H1 (cell line): ENCODE data around the gene LAMA3. TPM values are rescaled to one million over a fixed set of nuclear protein-coding genes. Genes with fewer than 3 reads are reported as not detected.

Source experiments
- CTCF ChIA-PET: fragments of 300-600 bp; sonication (Branson Sonifier 250); formaldehyde crosslinking; loops from one replicate; lab custom pipeline; 2021; ENCODE audit not compliant: partially characterized antibody; lab: Charles Lee
- POLR2A ChIA-PET: fragments of 300-600 bp; sonication (Branson Sonifier 250); formaldehyde crosslinking; loops from one replicate; lab custom pipeline; 2021; ENCODE audit warnings: inconsistent platforms; ENCODE audit not compliant: partially characterized antibody; lab: Charles Lee
- DNase-seq, 2 experiments: peaks; one replicate each; pipeline versions ENCODE4 v3.0.0 to v3.0.0-alpha.2; 2010 to 2022; ENCODE audit warnings: low spot score in 2 of 2, low read depth in 1 of 2, mixed read lengths in 1 of 2
- FAIRE-seq: peaks from 2 replicates; lab custom pipeline; 2011; peaks lifted over from hg19 to GRCh38; lab: Jason Lieb, UNC
- H2AFZ ChIP-seq: 2 replicates; pipeline ENCODE4 v1.8.1; 2012; ENCODE audit warnings: low read length, inconsistent platforms
- H2AK5ac ChIP-seq: 2 replicates; pipeline ENCODE4 v1.6.1; 2013; ENCODE audit warnings: low read depth, low read length
- H2BK120ac ChIP-seq: replicated peaks from 2 replicates; pipeline ENCODE3; 2013; ENCODE audit warnings: low read depth, low read length, inconsistent platforms
- H2BK12ac ChIP-seq: 2 replicates; pipeline ENCODE4 v1.6.1; 2013; ENCODE audit warnings: low read depth, low read length
- H2BK15ac ChIP-seq: 2 replicates; pipeline ENCODE4 v1.6.1; 2013; ENCODE audit warnings: low read length
- H2BK20ac ChIP-seq: 2 replicates; pipeline ENCODE4 v1.6.1; 2013; ENCODE audit warnings: low read length
- H2BK5ac ChIP-seq: 2 replicates; pipeline ENCODE4 v1.6.1; 2013; ENCODE audit warnings: low read depth, low read length
- H3K14ac ChIP-seq: 2 replicates; pipeline ENCODE4 v1.6.1; 2013; ENCODE audit warnings: inconsistent platforms; ENCODE audit not compliant: insufficient read length
- H3K18ac ChIP-seq: 2 replicates; pipeline ENCODE4 v1.6.1; 2013; ENCODE audit warnings: low read length; ENCODE audit errors: extremely low read depth
- H3K23ac ChIP-seq: 2 replicates; pipeline ENCODE4 v1.6.1; 2013; ENCODE audit warnings: inconsistent platforms; ENCODE audit not compliant: insufficient read length
- H3K23me2 ChIP-seq: 2 replicates; pipeline ENCODE4 v1.6.1; 2013; ENCODE audit warnings: low read depth, low read length
- H3K27ac ChIP-seq: 2 replicates; pipeline ENCODE4 v1.6.1; 2011; ENCODE audit warnings: low read depth, low read length, inconsistent platforms
- H3K27me3 ChIP-seq, 4 experiments: replicated peaks in 1 of 4; 1 replicate in 1 of 4; 2 replicates in 3 of 4; pipeline versions ENCODE4 v1.6.1 to v1.8.1; 2011 to 2013; ENCODE audit warnings: low read length in 3 of 4, mild to moderate bottlenecking in 3 of 4, inconsistent platforms in 2 of 4, mixed read lengths in 2 of 4, moderate library complexity in 1 of 4; ENCODE audit not compliant: control insufficient read depth in 3 of 4, insufficient read depth in 3 of 4; ENCODE audit errors: extremely low read depth in 1 of 4
- H3K36me3 ChIP-seq, 4 experiments: 2 replicates each; pipeline versions ENCODE4 v1.6.1 to v1.8.1; 2011 to 2013; ENCODE audit warnings: mild to moderate bottlenecking in 4 of 4, low read length in 3 of 4, moderate library complexity in 2 of 4, control low read depth in 1 of 4, inconsistent platforms in 1 of 4; ENCODE audit not compliant: insufficient read depth in 4 of 4, control insufficient read depth in 2 of 4
- H3K4ac ChIP-seq: replicated peaks from 2 replicates; pipeline ENCODE3; 2013; ENCODE audit warnings: low read length, low read depth, mixed read lengths, inconsistent platforms; ENCODE audit not compliant: insufficient read length
- H3K4me1 ChIP-seq, 4 experiments: replicated peaks in 1 of 4; 1 replicate in 1 of 4; 2 replicates in 3 of 4; pipeline versions ENCODE4 v1.6.1 to v1.8.1; 2011 to 2013; ENCODE audit warnings: low read length in 3 of 4, inconsistent platforms in 2 of 4, mixed read lengths in 1 of 4; ENCODE audit not compliant: insufficient read depth in 4 of 4, control insufficient read depth in 3 of 4
- H3K4me2 ChIP-seq, 2 experiments: 2 replicates each; pipeline versions ENCODE4 v1.6.1 to v1.8.1; 2011 to 2013; ENCODE audit warnings: low read depth in 2 of 2, low read length in 2 of 2, control low read depth in 1 of 2, inconsistent platforms in 1 of 2, mild to moderate bottlenecking in 1 of 2; ENCODE audit not compliant: insufficient read depth in 1 of 2
- H3K4me3 ChIP-seq, 4 experiments: fragments of 200-600, 300-600 bp in 1 of 4; sonication (generic), shearing (Covaris generic), sonication (Bioruptor Twin) in 1 of 4; 2 replicates each; pipeline versions ENCODE4 v1.5.1 to v1.8.1; 2011 to 2016; ENCODE audit warnings: low read length in 4 of 4, low read depth in 3 of 4, control low read depth in 2 of 4, inconsistent platforms in 2 of 4, mild to moderate bottlenecking in 2 of 4, mixed read lengths in 1 of 4, moderate library complexity in 1 of 4; ENCODE audit not compliant: insufficient read depth in 2 of 4; ENCODE audit errors: extremely low read depth in 1 of 4
- H3K56ac ChIP-seq: replicated peaks from 2 replicates; pipeline ENCODE3; 2013; ENCODE audit warnings: low read depth, mild to moderate bottlenecking, mixed read lengths, low read length, inconsistent platforms; ENCODE audit not compliant: insufficient read length
- H3K79me1 ChIP-seq: 2 replicates; pipeline ENCODE4 v1.6.1; 2013; ENCODE audit warnings: low read depth, low read length, control low read depth
- H3K79me2 ChIP-seq, 2 experiments: 2 replicates each; pipeline versions ENCODE4 v1.6.1 to v1.8.1; 2012 to 2013; ENCODE audit warnings: low read length in 2 of 2, mild to moderate bottlenecking in 2 of 2, inconsistent platforms in 1 of 2; ENCODE audit not compliant: insufficient read depth in 2 of 2, control insufficient read depth in 1 of 2
- H3K9ac ChIP-seq, 4 experiments: replicated peaks in 1 of 4; 1 replicate in 1 of 4; 2 replicates in 3 of 4; pipeline versions ENCODE4 v1.6.1 to v1.8.1; 2011 to 2013; ENCODE audit warnings: low read depth in 3 of 4, low read length in 3 of 4, control low read depth in 2 of 4, mild to moderate bottlenecking in 2 of 4, moderate library complexity in 2 of 4, inconsistent platforms in 1 of 4; ENCODE audit errors: extremely low read depth in 1 of 4
- H3K9me3 ChIP-seq, 2 experiments: 2 replicates each; pipeline versions ENCODE4 v1.6.1 to v1.8.1; 2012 to 2013; ENCODE audit warnings: mild to moderate bottlenecking in 2 of 2, moderate library complexity in 2 of 2, control low read depth in 1 of 2, inconsistent platforms in 1 of 2, low read depth in 1 of 2, low read length in 1 of 2, mixed read lengths in 1 of 2; ENCODE audit not compliant: insufficient read depth in 2 of 2
- H4K20me1 ChIP-seq, 2 experiments: replicated peaks in 1 of 2; 2 replicates each; pipeline versions ENCODE3 to v1.8.1; 2011 to 2013; ENCODE audit warnings: inconsistent platforms in 2 of 2, low read length in 2 of 2, mild to moderate bottlenecking in 1 of 2; ENCODE audit not compliant: insufficient read depth in 2 of 2, control insufficient read depth in 1 of 2
- H4K5ac ChIP-seq: 2 replicates; pipeline ENCODE4 v1.6.1; 2013; ENCODE audit warnings: low read length, low read depth, mixed read lengths, inconsistent platforms; ENCODE audit not compliant: insufficient read length
- H4K8ac ChIP-seq: 2 replicates; pipeline ENCODE4 v1.8.0; 2013; ENCODE audit warnings: mild to moderate bottlenecking, moderate library complexity, low read length, inconsistent platforms; ENCODE audit not compliant: insufficient read depth; ENCODE audit errors: extremely low read depth
- H4K91ac ChIP-seq: replicated peaks from 2 replicates; pipeline ENCODE3; 2013; ENCODE audit warnings: low read length, mixed read lengths, inconsistent platforms; ENCODE audit not compliant: insufficient read length
- HDAC2 ChIP-seq, 2 experiments: fragments of 300-600 bp in 1 of 2; sonication (generic) in 1 of 2; IDR thresholded peaks; 2 replicates each; pipeline ENCODE4 v1.6.1; 2011 to 2012; ENCODE audit warnings: low read depth in 2 of 2, low read length in 2 of 2, mild to moderate bottlenecking in 2 of 2, moderate library complexity in 2 of 2, borderline replicate concordance in 1 of 2, inconsistent platforms in 1 of 2
- RNF2 ChIP-seq: fragments of 200-900, 300-1000 bp; sonication (generic); IDR thresholded peaks from 2 replicates; pipeline ENCODE4 v1.7.1; 2016; ENCODE audit warnings: borderline replicate concordance, low read depth, mild to moderate bottlenecking, antibody characterized with exemption, low read length; ENCODE audit not compliant: poor library complexity, severe bottlenecking; ENCODE audit errors: missing control alignments
- WGBS, 2 experiments: shearing (Covaris generic) in 1 of 2; methylation state at CpG; one replicate each; pipeline versions ENCODE4 v1.1.6 to v1.1.7; 2013 to 2015; ENCODE audit warnings: low lambda C conversion rate in 2 of 2, mixed read lengths in 2 of 2, inconsistent platforms in 1 of 2, low coverage in 1 of 2, missing lambda C conversion rate in 1 of 2; ENCODE audit not compliant: insufficient replicate concordance in 2 of 2, insufficient coverage in 1 of 2, insufficient read length in 1 of 2; ENCODE audit errors: extremely low coverage in 1 of 2, missing lambda C conversion rate in 1 of 2; 5-methylcytosine and 5-hydroxymethylcytosine counted together
- polyA plus RNA-seq, 7 experiments: library from polyadenylated mRNA; depleted of rRNA in 3 of 7; stranded (reverse) in 5 of 7; unstranded in 2 of 7; fragments of >200 nt in 5 of 7; fragments of 200-250 nt in 2 of 7; gene quantifications; 1 replicate in 5 of 7; 2 replicates in 1 of 7; 4 replicates in 1 of 7; pipeline versions ENCODE4 v1.2.1 to v1.2.3, GENCODE V29; 2011 to 2013; ENCODE audit warnings: missing spikeins in 2 of 7, mixed read lengths in 2 of 7
- total RNA-seq: library from RNA; stranded (reverse); fragmentation: NEBNext Ultra II Directional; extraction: Animal tissue kit (Norgen Biotek cat#: 25700); gene quantifications from 2 replicates; pipeline ENCODE4 v1.2.1, GENCODE V29; 2021

LAMA3 gene
- total and polyA plus RNA-seq, 2 of the 8 experiments (the other 6 are each of a cell fraction or from before 2014, with no cell fraction given), result 0.76 to 5.0 TPM

DNA sequence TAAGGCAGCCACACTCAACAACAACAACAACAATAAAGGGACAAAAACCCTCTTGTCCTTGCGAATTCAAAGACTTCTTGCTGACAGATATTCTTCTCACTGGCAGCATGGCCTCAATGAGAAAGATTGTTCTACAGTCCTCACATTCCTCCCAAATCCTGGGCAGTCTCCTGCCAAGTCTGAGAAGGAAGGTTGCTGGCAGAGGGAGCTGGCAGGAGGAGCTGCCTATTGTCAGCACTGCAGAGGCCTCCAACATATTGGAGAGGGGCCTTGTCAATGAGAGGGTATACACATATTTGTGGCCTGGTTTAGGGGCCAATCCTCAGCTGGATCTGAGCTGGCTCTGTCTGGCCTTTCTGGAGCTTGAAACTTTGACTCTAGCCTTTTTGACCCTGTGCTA is 63.5 kb downstream of the LAMA3 start:
- POLR2A ChIA-PET, result no interaction called here
- Histone ChIP-seq H3K18ac (no peak overlapping the region), H2BK5ac (no peak overlapping the region), H2BK20ac (no peak overlapping the region), H3K27ac (no peak overlapping the region), H2BK120ac (no peak overlapping the region), H3K9ac (no peak overlapping the region), H3K36me3 (no peaks in the 10 kb centered on the region), H4K20me1 (peaks cover 0 to 2% of the 10 kb centered on the region in 2 experiments), H3K4me2 (no peak overlapping the region), H2BK15ac (no peak overlapping the region), H4K8ac (no peak overlapping the region), H3K23ac (no peak overlapping the region), H3K14ac (no peak overlapping the region), H3K27me3 (0 out of 7 replicates have a peak, but pooled peaks cover 0 to 2% (median 0%) of the 10 kb centered on the region in 4 experiments), H3K79me2 (no peaks in the 10 kb centered on the region)
- no peak for DNase-seq
- TF ChIP-seq RNF2 (no peak), HDAC2 (IDR thresholded peaks at IDR 0.05; ENCODE audit: borderline replicate concordance in 1 of 2, low read depth in 2 of 2, low read length in 2 of 2) (no peak)
- TF ChIP-seq, all 59 proteins: peak for 0
- no peak for FAIRE-seq
- peaks cover 0 to 4% (median 2%) of the 10 kb centered on the region in 4 experiments; a peak in 2 of 7 replicates for H3K4me1 ChIP-seq
- WGBS, 2 experiments, result 90% methylated on average over 1 of the region's 1 CpG; no CpG with 5 or more reads in 1 of the 2 experiments
- H4K91ac ChIP-seq, result no peak overlapping the region
- no peak overlapping the region for H3K4me3 ChIP-seq
- CTCF ChIA-PET, result no interaction called here
- no peak overlapping the region for H3K56ac ChIP-seq
- H3K23me2 ChIP-seq, result no peaks in the 10 kb centered on the region
- no peaks in the 10 kb centered on the region for H3K79me1 ChIP-seq
- H3K9me3 ChIP-seq, result no peaks in the 10 kb centered on the region
- H3K4ac ChIP-seq, result no peak overlapping the region
- no peak overlapping the region for H4K5ac ChIP-seq
- no peak overlapping the region for H2AFZ ChIP-seq
- no peak overlapping the region for H2BK12ac ChIP-seq
- no peak overlapping the region for H2AK5ac ChIP-seq
